GM11168 (cell line): ENCODE results near the gene ZER1.
"Not testable (repeated sequence)": the region's sequence is repeated elsewhere in the genome, so short reads cannot be mapped to it uniquely, and the experiment has no call there.

Experiments
- in situ Hi-C: fragments of 300-500 bp; cut with MboI; formaldehyde crosslinking; loops from one replicate; pipeline ENCODE4 v1.12.0; 2022; ENCODE audit warnings: low sequenced_read_pairs; ENCODE audit not compliant: unreplicated experiment

Gene ZER1

DNA sequence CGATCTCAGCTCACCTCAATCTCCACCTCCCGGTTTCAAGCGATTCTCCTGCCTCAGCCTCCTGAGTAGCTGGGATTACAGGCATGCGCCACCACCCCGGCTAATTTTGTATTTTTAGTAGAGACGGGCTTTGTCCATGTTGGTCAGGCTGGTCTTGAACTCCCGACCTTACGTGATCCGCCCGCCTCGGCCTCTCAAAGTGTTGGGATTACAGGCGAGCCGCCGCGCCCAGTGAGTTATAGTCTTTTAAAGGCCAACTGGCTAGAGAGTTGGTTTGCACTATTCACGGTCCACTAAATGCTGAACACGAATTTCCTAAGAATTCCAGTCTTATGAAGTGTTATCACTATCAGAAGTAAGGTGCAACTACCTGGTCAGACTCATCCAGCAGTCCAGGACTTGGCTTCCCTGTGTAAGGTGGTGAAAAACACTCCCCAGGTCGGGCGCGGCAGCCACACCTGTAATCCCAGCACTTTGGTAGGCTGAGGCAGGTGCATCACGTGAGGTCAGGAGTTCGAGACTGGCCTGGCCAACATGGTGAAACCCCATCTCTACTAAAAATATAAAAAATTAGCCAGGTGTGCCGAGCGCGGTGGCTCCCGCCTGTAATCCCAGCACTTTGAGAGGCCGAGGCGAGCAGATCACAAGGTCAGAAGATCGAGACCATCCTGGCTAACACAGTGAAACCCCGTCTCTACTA lies 72.5 kb downstream of the ZER1 start:
- in situ Hi-C loops, result not testable (repeated sequence)

DNA sequence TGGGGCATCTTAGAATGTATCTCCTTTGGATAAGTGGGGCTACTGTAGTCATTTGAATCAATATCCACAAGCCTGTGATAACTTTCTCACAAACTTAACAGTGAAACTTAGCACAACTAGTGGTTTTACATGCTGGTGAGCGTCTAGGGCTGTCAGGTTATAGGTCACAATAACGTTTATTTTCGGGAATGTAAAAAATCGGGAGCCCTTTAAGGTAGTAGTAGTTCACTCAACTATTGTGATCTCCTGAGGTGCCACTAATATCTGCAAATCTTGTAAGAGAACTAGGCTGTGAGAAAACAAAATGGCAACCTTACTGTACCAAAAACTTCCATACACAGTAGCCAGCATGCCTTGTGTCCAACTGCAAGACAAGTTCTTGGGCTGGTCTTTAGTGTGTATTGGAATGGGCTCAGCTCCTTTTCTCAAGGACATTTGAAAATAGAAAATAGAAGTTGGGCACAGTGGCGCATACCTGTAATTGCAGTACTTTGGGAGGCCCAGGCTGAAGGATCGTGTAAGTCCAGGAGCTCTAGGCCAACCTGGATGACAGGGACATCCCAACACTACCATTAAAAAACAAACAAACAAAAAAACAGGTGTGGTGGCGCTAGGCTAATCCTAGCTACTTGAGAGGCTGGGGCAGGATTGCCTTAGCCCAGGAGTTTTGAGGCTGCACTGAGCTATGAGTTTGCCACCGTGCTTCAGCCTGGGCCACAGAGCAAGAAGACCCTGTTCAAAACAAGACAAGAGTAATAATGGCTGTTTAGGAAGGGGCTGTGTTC lies 74.6 kb downstream of the ZER1 start:
- in situ Hi-C loops, result no loop called here

DNA sequence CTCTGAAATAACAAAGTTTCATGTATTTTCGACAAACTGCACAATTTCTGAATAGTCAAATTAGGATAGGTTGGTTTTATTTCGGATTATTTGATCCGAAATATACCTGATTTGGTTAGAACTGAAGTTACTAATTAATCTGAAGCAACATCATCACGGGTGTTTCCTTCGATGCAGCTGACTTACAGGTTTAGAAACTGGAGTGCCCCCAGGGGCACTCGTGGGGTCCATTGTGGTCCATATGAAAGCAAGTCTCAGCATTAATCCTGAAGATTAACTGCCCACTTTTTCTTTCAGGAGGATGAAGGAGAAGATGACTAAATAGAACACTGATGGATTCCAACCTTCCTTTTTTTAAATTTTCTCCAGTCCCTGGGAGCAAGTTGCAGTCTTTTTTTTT lies 77.4 kb downstream of the ZER1 start:
- in situ Hi-C loops, result no loop called here

DNA sequence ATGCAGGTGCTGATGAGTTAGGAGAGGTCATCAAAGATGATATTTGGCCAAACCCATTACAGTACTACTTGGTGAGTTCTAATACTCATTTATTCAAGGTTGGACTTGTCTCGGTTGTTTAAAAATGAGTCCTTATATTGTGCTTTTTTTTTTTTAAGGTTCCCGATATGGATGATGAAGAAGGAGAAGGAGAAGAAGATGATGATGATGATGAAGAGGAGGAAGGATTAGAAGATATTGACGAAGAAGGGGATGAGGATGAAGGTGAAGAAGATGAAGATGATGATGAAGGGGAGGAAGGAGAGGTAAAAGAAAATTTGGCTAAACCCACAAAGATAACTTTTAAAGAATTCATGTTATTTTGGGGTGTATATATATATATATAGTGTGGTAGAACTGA lies 78.0 kb downstream of the ZER1 start:
- in situ Hi-C loops, result not testable (repeated sequence)

DNA sequence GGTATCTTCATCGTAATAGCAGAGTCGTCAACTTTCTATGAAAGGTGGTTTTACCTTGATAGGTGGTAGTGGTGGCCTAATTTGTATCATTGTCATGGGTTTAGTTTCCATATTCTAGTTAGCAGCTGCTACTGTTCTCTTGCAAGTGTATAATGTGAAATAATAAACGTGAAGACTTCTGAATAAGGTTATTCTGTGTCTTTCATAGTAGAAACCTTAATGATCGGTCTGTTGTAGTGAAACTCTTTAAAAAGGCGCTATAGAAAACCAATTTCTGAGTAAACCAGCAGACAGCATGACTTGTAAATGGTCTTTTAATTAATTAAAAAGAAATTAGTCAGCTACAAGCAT lies 81.1 kb downstream of the ZER1 start:
- in situ Hi-C loops, result no loop called here

DNA sequence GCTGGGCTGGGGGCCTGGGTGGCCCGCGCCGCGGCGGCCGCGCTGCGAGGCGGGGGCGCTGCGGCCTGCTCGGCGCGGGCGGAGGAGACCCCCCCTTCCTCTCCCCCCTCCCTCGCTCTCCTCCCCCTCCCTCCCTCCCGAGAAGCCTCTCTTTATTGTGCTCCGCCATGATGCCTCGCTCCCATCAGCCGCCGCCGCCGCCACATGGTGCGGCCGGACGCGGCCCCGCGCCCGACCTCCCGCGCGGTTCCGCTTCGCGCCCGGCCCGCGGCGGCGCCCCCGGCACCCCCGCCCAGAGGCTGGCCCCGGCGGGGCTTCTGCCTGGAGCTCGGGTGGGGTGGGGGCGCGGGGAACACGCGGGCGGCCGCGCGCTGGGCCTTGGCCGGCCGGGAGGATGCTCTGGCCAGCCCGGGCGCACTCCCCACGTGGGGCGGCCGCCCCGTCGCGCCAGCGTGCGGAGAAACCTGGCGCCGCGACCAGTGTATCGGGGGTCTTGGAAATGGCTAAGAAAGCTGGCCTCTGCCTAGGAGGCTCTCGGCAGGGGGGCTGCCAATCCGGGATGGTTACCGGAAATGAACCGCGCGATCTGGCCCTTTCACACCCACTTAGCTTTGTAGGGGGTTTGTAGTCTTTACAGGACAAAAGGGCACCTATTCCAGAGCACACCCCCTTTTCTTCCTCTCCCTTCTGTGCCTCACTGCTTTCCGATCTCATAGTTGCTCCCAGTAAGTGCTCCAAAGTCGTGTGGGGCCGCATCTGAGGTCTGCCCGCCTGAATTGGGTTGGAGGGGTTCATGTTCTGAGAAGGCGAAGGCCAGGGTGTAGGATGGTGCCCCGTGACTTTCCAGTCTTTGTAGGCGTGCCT lies 81.7 kb downstream of the ZER1 start:
- in situ Hi-C loops, result no loop called here

DNA sequence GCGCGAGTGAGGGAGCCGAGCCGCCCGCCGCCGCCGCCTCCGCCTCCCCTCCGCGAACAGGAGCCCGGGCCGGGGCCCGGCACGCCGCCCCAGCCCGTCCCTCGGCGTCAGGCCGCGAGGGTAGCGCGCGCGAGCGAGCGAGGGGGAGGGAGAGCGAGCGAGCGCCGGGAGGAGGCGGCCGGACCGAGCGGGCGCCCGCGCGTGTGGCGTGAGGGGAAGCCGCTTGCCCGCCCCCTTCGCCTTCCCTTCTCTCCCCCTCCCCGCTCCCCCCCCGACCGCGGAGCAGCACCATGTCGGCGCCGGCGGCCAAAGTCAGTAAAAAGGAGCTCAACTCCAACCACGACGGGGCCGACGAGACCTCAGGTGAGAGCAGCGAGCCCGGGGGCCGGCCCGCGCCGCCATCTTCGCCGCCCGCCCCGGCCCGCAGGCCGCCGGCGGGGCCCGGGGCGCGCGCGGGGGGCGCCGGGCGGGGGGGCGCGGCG lies 82.4 kb downstream of the ZER1 start:
- in situ Hi-C loops, result no loop called here

DNA sequence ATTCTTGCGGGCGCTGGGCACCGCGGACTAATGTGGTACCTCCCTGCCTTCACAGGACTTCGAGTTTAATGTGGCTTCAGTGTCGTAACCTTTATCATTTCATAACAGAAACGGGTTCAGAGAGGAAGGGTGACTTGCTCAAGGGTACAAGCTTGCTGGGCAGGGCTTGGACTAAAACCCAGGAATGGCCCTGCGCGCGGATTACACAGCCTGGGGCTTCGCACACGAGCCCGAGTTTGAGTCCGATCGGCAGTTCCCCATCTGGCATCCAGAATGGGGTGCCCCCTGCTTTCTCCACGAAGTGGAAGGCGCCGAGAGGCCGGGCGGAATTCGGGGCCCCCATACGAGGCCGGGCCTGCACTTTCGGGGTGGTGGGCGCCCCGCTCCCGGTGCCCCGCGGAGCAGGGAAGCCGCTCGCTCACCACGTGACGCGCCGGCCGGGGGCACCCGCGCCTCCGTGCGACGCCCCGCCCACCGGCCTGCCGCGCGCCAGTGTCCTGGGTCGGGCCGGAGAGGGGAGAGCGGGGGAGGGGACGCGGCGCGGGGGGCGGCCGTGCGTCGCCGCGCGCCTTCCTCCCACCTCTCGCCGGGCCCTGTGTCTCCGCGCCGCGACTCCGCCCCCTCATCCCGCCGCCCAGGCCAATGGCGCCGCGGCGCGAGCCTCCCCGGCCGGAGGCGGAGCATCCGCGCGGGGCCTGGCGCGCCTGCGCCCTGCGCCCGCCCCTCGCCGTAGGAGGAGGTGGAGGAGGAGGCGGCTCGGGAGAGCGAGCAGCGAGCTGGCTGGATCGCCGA lies 83.0 kb downstream of the ZER1 start, which contains the start of gene SET:
TSS of gene SET (plus strand) at position 722 of the 792 bp plus-strand sequence. CDS start 361 bp downstream, outside the sequence.
- in situ Hi-C loops, result no loop called here

DNA sequence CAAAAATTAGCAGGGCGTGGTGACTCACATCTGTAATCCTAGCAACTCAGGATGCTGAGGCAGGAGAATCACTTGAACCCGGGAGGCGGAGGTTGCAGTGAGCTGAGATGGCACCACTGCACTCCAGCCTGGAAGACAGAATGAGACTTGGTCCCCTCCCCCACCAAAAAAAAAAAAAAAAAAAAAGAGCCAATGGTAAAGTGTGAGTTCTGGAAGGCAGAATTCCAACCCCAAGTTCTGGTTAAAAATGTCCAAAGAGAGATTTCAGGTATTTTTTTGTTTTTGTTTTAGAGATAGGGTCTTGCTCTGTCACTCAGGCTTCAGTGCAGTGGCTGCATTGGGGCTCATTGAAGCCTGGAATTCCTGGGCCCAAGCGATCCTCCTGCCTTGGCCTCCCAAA lies 84.3 kb downstream of the ZER1 start:
- in situ Hi-C loops, result no loop called here

DNA sequence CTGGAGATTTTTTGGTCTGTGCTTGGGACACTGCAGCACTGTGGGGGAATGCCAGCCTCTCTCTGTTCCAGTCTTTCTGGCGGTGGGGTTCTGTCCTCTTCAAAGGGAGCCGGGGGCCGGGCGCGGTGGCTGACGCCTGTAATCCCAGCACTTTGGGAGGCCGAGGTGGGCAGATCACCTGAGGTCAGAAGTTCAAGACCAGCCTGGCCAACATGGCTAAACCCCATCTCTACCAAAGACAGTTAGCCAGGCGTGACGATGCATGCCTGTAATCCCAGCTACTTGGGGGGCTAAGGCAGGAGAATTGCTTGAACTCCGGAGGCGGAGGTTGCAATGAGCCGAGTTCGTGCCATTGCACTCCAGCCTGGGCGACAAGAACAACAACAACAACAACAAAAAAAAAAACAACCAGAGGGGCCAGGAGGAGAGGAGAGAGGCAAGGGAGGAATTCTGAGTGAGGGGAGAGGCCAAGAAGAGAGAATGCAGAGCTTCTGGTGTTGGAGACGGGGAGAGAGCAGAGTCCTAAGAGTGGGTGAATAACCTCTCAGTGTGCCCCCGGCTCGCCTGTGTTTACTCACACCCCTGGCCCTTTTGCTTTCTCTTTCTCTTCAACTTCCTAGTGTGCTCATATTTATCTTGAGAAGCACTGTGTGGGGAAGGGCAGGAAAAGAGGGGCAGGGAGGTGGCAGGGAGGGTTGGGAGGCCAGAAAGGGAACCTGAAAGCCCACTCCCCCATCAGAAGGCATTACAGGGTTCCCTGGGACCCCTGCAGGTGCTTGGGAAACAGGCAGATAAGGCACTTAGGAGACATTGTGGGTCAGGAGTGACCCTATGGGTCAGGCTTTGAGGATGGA lies 85.9 kb downstream of the ZER1 start:
- in situ Hi-C loops, result no loop called here

DNA sequence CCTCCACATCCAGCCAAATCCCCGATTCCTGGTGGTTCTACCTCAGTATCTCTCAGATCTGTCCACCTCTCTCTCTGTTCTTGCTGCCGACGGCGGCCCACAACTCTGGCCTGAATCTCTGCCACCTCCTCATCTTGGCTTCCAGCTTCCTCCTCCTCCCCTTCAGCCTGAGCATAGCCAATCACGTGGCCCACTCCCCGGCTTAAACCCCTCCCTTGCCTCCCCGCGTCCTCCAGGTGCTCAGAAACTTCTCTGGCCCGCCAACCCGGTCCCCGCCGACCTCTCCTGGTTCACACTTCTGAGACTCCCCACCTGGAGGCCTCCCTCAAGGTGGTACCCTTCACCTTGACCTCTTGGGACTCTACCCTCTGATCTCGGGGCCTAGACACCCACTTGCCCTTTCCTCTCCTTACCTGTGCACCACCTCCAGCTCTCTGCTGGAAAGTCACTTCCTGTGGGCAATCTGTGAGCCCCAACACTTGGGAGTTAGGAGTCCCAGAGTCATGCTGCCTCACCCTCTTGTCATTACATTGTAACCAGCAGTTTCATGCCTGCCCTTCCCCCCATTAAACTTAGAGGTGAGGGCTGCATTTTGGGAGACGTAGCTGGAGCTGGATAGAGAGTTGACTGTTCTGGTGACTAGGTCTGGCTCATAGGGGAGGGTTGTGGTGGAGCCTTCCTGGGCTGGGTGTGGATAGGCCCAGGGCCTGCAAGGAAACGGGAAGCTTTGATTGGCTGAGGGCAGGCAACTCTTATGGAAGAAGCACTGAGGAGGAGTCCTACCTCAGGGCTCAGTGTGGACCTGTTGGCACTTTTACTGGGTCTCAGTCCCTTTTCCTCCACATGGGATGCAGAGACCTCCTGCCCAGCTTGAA lies 87.2 kb downstream of the ZER1 start:
- in situ Hi-C loops, result no loop called here

DNA sequence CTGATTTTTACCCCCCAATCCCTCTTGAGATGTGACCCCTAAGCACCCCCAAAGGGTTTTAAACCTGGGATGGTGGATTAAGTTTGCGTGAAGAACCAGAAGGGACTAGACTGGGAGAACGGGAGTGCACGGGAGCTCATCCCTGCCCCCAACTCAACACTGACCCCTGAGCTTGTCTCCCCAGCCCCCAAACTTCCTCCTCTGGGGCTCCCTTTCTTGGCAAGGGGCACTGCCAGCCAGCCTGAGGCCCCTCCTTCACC lies 87.7 kb downstream of the ZER1 start:
- in situ Hi-C loops, result no loop called here

DNA sequence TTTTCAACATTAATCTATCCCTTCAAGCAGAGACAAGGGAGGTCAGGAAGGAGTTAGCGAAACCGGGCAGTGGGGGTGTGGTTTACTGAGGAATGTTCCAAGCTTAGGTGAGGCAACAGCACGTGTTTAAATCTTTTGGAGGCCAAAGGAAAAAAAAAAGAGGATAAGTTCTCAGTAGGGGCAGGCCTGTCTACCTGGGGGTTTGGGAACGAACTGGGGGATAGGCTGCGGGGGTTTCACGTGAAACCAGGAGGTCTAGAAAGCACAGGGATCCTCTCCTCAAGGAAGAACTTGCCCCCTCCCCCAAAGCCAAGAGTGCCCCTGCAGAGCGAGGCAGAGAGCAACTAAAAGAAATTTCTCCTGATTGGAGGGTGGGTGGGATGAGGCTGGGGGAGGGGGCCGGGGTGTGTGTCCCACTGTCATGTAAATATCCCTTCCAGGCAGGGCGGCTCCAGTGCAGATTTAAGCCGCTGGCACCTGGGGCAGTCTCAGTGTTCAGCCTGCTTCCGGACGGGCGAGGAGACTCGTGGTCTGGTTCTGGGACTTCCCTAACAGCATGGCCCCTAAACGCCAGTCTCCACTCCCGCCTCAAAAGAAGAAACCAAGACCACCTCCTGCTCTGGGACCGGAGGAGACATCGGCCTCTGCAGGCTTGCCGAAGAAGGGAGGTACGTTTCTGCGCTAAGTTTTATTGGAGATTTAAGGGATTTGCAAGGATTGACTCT lies 88.2 kb downstream of the ZER1 start:
- in situ Hi-C loops, result no loop called here
